GM19025 (cell line): Measurements from ENCODE around the gene DTD1.
A peak's percentile ranks its signal among the peaks of the same experiment; 100 is the strongest.

Experiments used
- ATAC-seq: cut with Tn5 transposase; IDR thresholded peaks from one replicate; pipeline ENCODE4 v1.9.1; 2021; ENCODE audit warnings: mild to moderate bottlenecking, low read depth, moderate library complexity; ENCODE audit not compliant: unreplicated experiment

The DTD1 gene

GRCh38 chr20:18587665-18588573 is at the start of gene DTD1:
Gene DTD1, plus strand, starts transcription at chr20:18588054. Its CDS starts 19 bp downstream, at chr20:18588073.
- ATAC-seq = peak; percentile 91

GRCh38 chr20:18541741-18542140 is 46.1 kb upstream of the DTD1 start:
- no peak for ATAC-seq

GRCh38 chr20:18543216-18543615 is 44.6 kb upstream of the DTD1 start:
- ATAC-seq = no peak

- no peak for ATAC-seq
These were observed 43.9 kb upstream of the DTD1 start for GRCh38 chr20:18543932-18544331.

GRCh38 chr20:18545566-18545965 is 42.3 kb upstream of the DTD1 start:
- ATAC-seq = no peak

- no peak for ATAC-seq
These were observed 39.4 kb upstream of the DTD1 start for GRCh38 chr20:18548465-18548864.

GRCh38 chr20:18553746-18554145 is 34.1 kb upstream of the DTD1 start:
- ATAC-seq = no peak

- peak; percentile 99 for ATAC-seq
These were observed 20.7 kb upstream of the DTD1 start, which contains the start of gene SMIM26 for GRCh38 chr20:18566892-18567738. Gene SMIM26, plus strand, starts transcription at chr20:18567432. Its CDS starts 47 bp downstream, at chr20:18567479.

GRCh38 chr20:18567739-18568091 is 20.1 kb upstream of the DTD1 start:
- ATAC-seq = no peak

- no peak for ATAC-seq
These were observed 16.8 kb upstream of the DTD1 start for GRCh38 chr20:18571009-18571408.

GRCh38 chr20:18571578-18571977 is 16.3 kb upstream of the DTD1 start:
- ATAC-seq = no peak

- ATAC-seq = no peak
These were observed 9.9 kb upstream of the DTD1 start for GRCh38 chr20:18577942-18578341.

GRCh38 chr20:18578581-18578980 is 9.3 kb upstream of the DTD1 start:
- ATAC-seq = no peak

GRCh38 chr20:18580012-18580411 is 7.8 kb upstream of the DTD1 start:
- ATAC-seq = no peak

- no peak for ATAC-seq
These were observed 2.7 kb upstream of the DTD1 start for GRCh38 chr20:18585134-18585533.

- ATAC-seq = peak; percentile 5
These were observed 700 bp downstream of the DTD1 start for GRCh38 chr20:18588574-18588933.

GRCh38 chr20:18589941-18590674 is 2.3 kb downstream of the DTD1 start:
- no peak for ATAC-seq

- no peak for ATAC-seq
These were observed 8.4 kb downstream of the DTD1 start for GRCh38 chr20:18596270-18596669.

GRCh38 chr20:18609741-18610140 is 21.9 kb downstream of the DTD1 start:
- no peak for ATAC-seq

- no peak for ATAC-seq
These were observed 23.6 kb downstream of the DTD1 start for GRCh38 chr20:18611492-18611891.

- ATAC-seq = no peak
These were observed 25.7 kb downstream of the DTD1 start for GRCh38 chr20:18613553-18613952.
